Colonic mucosa (tissue), 4 donors: Measurements from ENCODE around the gene KRT2. TPM values are rescaled to one million over a fixed set of nuclear protein-coding genes. Genes with fewer than 3 reads are reported as not detected.

Experiments used
- DNase-seq: peaks from one replicate; pipeline ENCODE4 v3.0.0-alpha.2; 2020
- H3K27ac ChIP-seq: fragments of 200-600 bp; one replicate; pipeline ENCODE4 v1.8.0; 2021
- H3K27me3 ChIP-seq: fragments of 200-600 bp; one replicate; pipeline ENCODE4 v1.8.0; 2021
- H3K36me3 ChIP-seq: fragments of 200-600 bp; one replicate; pipeline ENCODE4 v1.8.0; 2021
- H3K4me1 ChIP-seq: fragments of 200-600 bp; one replicate; pipeline ENCODE4 v1.8.0; 2021; ENCODE audit warnings: mild to moderate bottlenecking
- H3K4me3 ChIP-seq: fragments of 200-600 bp; one replicate; pipeline ENCODE4 v1.8.0; 2021
- H3K9ac ChIP-seq, 2 donors: one replicate each; pipeline ENCODE4 v1.7.0; 2013; ENCODE audit warnings: control low read depth in 2 of 2, low read depth in 2 of 2, low read length in 2 of 2
- H3K9me3 ChIP-seq: fragments of 200-600 bp; one replicate; pipeline ENCODE4 v1.8.0; 2021
- CTCF ChIP-seq: fragments of 200-600 bp; IDR thresholded peaks from one replicate; pipeline ENCODE4 v1.8.0; 2022; ENCODE audit warnings: antibody characterized with exemption, mild to moderate bottlenecking
- intact Hi-C: fragments of 100-400 bp; cut with DNase I; formaldehyde crosslinking; loops from one replicate; pipeline ENCODE4 v1.14.1; 2022
- total RNA-seq, 2 donors: library from RNA; stranded (reverse); fragmentation: NEBNext Ultra II Directional in 1 of 2; extraction: Animal tissue kit (Norgen Biotek cat#: 25700) in 1 of 2; gene quantifications; one replicate each; pipeline ENCODE4 v1.2.1, GENCODE V29; 2021
- donor health status: healthy.
- donor health status: DM: no; HTN: no; CAD: no.
- donor health status: DM: no; HTN: no; CAD: no.

The KRT2 gene
- total RNA-seq, 2 donors from 2014 or later, result not detected

- no peak for DNase-seq
- no peak for TF ChIP-seq CTCF
- H3K4me3 ChIP-seq, result no peak overlapping the region
- no peak overlapping the region for H3K27ac ChIP-seq
- no peaks in the 10 kb centered on the region for H3K36me3 ChIP-seq
- intact Hi-C loops, result no loop called here
- H3K9me3 ChIP-seq, result no peaks in the 10 kb centered on the region
- H3K9ac ChIP-seq, result no peak overlapping the region
- H3K4me1 ChIP-seq, result no peaks in the 10 kb centered on the region
- peaks cover under 1% of the 10 kb centered on the region for H3K27me3 ChIP-seq
Measured at GRCh38 chr12:52685406-52685890, 33.4 kb upstream of the KRT2 start.

GRCh38 chr12:52684431-52684830, 32.4 kb upstream of the KRT2 start:
- Histone ChIP-seq H3K9me3 (no peaks in the 10 kb centered on the region), H3K4me3 (no peak overlapping the region), H3K36me3 (no peaks in the 10 kb centered on the region), H3K9ac (no peak overlapping the region), H3K27me3 (no peaks in the 10 kb centered on the region), H3K27ac (no peak overlapping the region), H3K4me1 (no peaks in the 10 kb centered on the region)
- intact Hi-C loops, result no loop called here
- DNase-seq, result no peak
- no peak for TF ChIP-seq CTCF

- H3K27me3 ChIP-seq, result no peaks in the 10 kb centered on the region
- TF ChIP-seq CTCF, result no peak
- no peaks in the 10 kb centered on the region for H3K4me1 ChIP-seq
- no peaks in the 10 kb centered on the region for H3K36me3 ChIP-seq
- no peak overlapping the region for H3K27ac ChIP-seq
- intact Hi-C loops, result no loop called here
- no peak for DNase-seq
- H3K4me3 ChIP-seq, result no peak overlapping the region
- H3K9me3 ChIP-seq, result no peaks in the 10 kb centered on the region
- no peak overlapping the region for H3K9ac ChIP-seq
Measured at GRCh38 chr12:52683575-52684300, 31.7 kb upstream of the KRT2 start.

GRCh38 chr12:52682938-52683574, 31.0 kb upstream of the KRT2 start:
- intact Hi-C loops, result no loop called here
- H3K4me1 ChIP-seq, result no peaks in the 10 kb centered on the region
- H3K9me3 ChIP-seq, result no peaks in the 10 kb centered on the region
- no peaks in the 10 kb centered on the region for H3K27me3 ChIP-seq
- H3K4me3 ChIP-seq, result no peak overlapping the region
- no peak for TF ChIP-seq CTCF
- no peak for DNase-seq
- no peaks in the 10 kb centered on the region for H3K36me3 ChIP-seq
- no peak overlapping the region for H3K27ac ChIP-seq
- no peak overlapping the region for H3K9ac ChIP-seq

- Histone ChIP-seq H3K36me3 (no peaks in the 10 kb centered on the region), H3K9ac (no peak overlapping the region), H3K4me3 (no peak overlapping the region), H3K27ac (no peak overlapping the region), H3K9me3 (no peaks in the 10 kb centered on the region), H3K4me1 (no peaks in the 10 kb centered on the region), H3K27me3 (no peaks in the 10 kb centered on the region)
- intact Hi-C loops, result no loop called here
- DNase-seq, result no peak
- no peak for TF ChIP-seq CTCF
Measured at GRCh38 chr12:52682381-52682660, 30.3 kb upstream of the KRT2 start.
